Neural progenitor cell (in vitro differentiated cells): ENCODE measurements around the gene ANKRD36. TPM values are rescaled to one million over a fixed set of nuclear protein-coding genes. Genes with fewer than 3 reads are reported as not detected.
"Not testable (repeated sequence)": the region's sequence is repeated elsewhere in the genome, so short reads cannot be mapped to it uniquely, and the experiment has no call there.

ENCODE experiments used
- DNase-seq: peaks from one replicate; pipeline ENCODE4 v3.0.0-alpha.2; 2016; ENCODE audit warnings: low spot score
- H2AFZ ChIP-seq: fragments of 200-600 bp; sonication (generic); replicated peaks from 2 replicates; pipeline ENCODE4 v1.6.1; 2016; ENCODE audit warnings: antibody characterized with exemption
- H3F3A ChIP-seq: fragments of 200-600 bp; sonication (generic); 2 replicates; pipeline ENCODE4 v1.6.1; 2016; ENCODE audit warnings: antibody characterized with exemption, low read depth
- H3K27ac ChIP-seq: fragments of 200-600 bp; sonication (generic); 2 replicates; pipeline ENCODE4 v1.5.1; 2016; ENCODE audit warnings: mild to moderate bottlenecking
- H3K27me3 ChIP-seq: fragments of 200-600 bp; sonication (generic); 2 replicates; pipeline ENCODE4 v1.6.1; 2016; ENCODE audit warnings: mild to moderate bottlenecking, moderate library complexity
- H3K36me3 ChIP-seq: fragments of 200-600 bp; sonication (generic); 2 replicates; pipeline ENCODE4 v1.5.1; 2016
- H3K4me1 ChIP-seq: fragments of 200-600 bp; sonication (generic); 2 replicates; pipeline ENCODE4 v1.6.1; 2016; ENCODE audit warnings: mixed run types
- H3K4me2 ChIP-seq: fragments of 200-600 bp; sonication (generic); 2 replicates; pipeline ENCODE4 v1.6.1; 2016
- H3K4me3 ChIP-seq: fragments of 200-600 bp; sonication (generic); 2 replicates; pipeline ENCODE4 v1.5.1; 2016
- H3K79me2 ChIP-seq: fragments of 200-600 bp; sonication (generic); 2 replicates; pipeline ENCODE4 v1.6.1; 2016; ENCODE audit warnings: low read depth
- H3K9ac ChIP-seq: fragments of 200-600 bp; sonication (generic); 2 replicates; pipeline ENCODE4 v1.6.1; 2016
- H3K9me3 ChIP-seq: fragments of 200-600 bp; sonication (generic); 2 replicates; pipeline ENCODE4 v1.5.1; 2016; ENCODE audit warnings: low read depth
- H4K20me1 ChIP-seq: fragments of 200-600 bp; sonication (generic); 2 replicates; pipeline ENCODE4 v1.6.1; 2016; ENCODE audit warnings: low read depth
- H3K27ac Mint-ChIP-seq: 3 replicates; pipeline ENCODE4 v1.8.0; 2021; ENCODE audit warnings: mixed read lengths
- H3K27me3 Mint-ChIP-seq: 2 replicates; pipeline ENCODE4 v1.8.0; 2022; ENCODE audit warnings: low read depth, mild to moderate bottlenecking, inconsistent platforms, moderate library complexity, mixed read lengths; ENCODE audit not compliant: insufficient read depth
- H3K36me3 Mint-ChIP-seq: 3 replicates; pipeline ENCODE4 v1.8.0; 2021; ENCODE audit warnings: mixed read lengths
- H3K4me1 Mint-ChIP-seq: 3 replicates; pipeline ENCODE4 v1.8.0; 2021; ENCODE audit warnings: mixed read lengths
- H3K4me3 Mint-ChIP-seq: 3 replicates; pipeline ENCODE4 v1.8.0; 2021; ENCODE audit warnings: mild to moderate bottlenecking, moderate library complexity, mixed read lengths
- H3K9me3 Mint-ChIP-seq: 3 replicates; pipeline ENCODE4 v1.8.0; 2020; ENCODE audit warnings: mixed read lengths
- small RNA-seq: library from RNA; depleted of rRNA; stranded (forward); fragments of <200 nt; gene quantifications from one replicate; pipeline ENCODE3, GENCODE V24; 2015
- total RNA-seq: library from RNA; depleted of rRNA; stranded (reverse); fragments of >200 nt; gene quantifications from 2 replicates; pipeline ENCODE4 v1.2.3, GENCODE V29; 2015; ENCODE audit warnings: low replicate concordance

Gene ANKRD36
- total RNA-seq, 1 donor from 2014 or later = 57.2 TPM

DNA sequence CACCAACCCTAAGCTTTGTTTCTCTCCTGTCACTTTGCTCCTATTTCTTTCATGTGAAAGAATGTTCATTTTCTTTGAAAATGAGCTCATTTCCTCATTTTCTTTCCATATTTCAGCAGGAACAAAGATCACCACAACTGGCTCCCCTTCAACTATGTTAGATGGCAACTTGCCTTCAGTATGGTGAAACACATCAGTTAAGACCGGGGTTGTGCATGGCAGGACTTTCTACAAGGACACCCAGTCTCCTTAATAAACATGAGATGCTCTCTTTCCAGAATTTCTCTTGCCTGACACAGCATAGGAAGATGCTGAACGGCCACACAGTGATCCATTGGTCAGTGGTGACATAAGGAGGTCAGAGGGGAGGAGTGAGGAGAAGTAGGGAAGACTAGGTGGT is 172.2 kb downstream of the ANKRD36 start:
- H3K4me1 ChIP-seq, H2AFZ ChIP-seq, H3K27ac ChIP-seq, H4K20me1 ChIP-seq, H3K4me3 Mint-ChIP-seq, DNase-seq, H3K9me3 ChIP-seq, H3K27me3 ChIP-seq, H3K27ac Mint-ChIP-seq, H3K36me3 Mint-ChIP-seq, H3K4me2 ChIP-seq, H3K9me3 Mint-ChIP-seq, H3K36me3 ChIP-seq, H3K4me3 ChIP-seq, H3F3A ChIP-seq, H3K79me2 ChIP-seq, H3K27me3 Mint-ChIP-seq, H3K4me1 Mint-ChIP-seq, H3K9ac ChIP-seq: not testable (repeated sequence)

DNA sequence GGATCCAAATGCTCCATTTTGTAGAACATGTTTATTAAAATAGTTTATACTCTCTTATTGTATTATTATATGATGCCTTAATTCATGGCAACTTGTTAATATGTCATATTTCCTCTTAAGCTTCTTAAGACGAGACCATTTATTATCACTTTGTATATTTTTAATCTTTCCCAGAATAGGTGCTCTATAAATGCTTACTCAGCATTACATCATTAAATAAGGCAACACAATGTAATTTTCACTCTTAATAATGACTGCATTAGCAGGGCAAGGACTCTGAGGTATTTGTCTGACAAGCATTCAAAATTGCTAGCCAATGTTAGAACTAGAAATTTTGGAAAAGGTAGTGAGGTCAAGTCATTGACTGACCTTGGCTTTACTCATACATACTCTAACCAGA is 180.7 kb downstream of the ANKRD36 start:
- not testable (repeated sequence) for H3K4me1 ChIP-seq, H3K27me3 Mint-ChIP-seq, H3K27ac ChIP-seq, H3K36me3 Mint-ChIP-seq, H4K20me1 ChIP-seq, H3K4me1 Mint-ChIP-seq, H3K9me3 Mint-ChIP-seq, H3K4me2 ChIP-seq, H3K27ac Mint-ChIP-seq, H2AFZ ChIP-seq, DNase-seq, H3K4me3 Mint-ChIP-seq, H3K4me3 ChIP-seq, H3K27me3 ChIP-seq, H3K9ac ChIP-seq, H3K9me3 ChIP-seq, H3F3A ChIP-seq, H3K36me3 ChIP-seq, H3K79me2 ChIP-seq

Small RNAs within 50 kb of the gene (small RNA-seq; reads per million reads assigned to genes)
- gene RN7SL313P = not detected

Other genes with a start within 250 kb of the ANKRD36 start
- 39.1 and 103 TPM in 2 replicates for gene SEMA4C, start 243.1 kb upstream of the ANKRD36 start, total RNA-seq
- gene FAM178B, start 126.6 kb upstream of the ANKRD36 start, total RNA-seq = not detected in 2 replicates
- gene FAHD2B, start 18.3 kb upstream of the ANKRD36 start, total RNA-seq = 13.0 and 24.3 TPM in 2 replicates